ENCODE data around the gene FAM162A. TPM values are rescaled to one million over a fixed set of nuclear protein-coding genes. Genes with fewer than 3 reads are reported as not detected.

FAM162A gene
- total and polyA plus RNA-seq, 10 donors: 9.3 to 57.1 (median 25.8) TPM

DNA sequence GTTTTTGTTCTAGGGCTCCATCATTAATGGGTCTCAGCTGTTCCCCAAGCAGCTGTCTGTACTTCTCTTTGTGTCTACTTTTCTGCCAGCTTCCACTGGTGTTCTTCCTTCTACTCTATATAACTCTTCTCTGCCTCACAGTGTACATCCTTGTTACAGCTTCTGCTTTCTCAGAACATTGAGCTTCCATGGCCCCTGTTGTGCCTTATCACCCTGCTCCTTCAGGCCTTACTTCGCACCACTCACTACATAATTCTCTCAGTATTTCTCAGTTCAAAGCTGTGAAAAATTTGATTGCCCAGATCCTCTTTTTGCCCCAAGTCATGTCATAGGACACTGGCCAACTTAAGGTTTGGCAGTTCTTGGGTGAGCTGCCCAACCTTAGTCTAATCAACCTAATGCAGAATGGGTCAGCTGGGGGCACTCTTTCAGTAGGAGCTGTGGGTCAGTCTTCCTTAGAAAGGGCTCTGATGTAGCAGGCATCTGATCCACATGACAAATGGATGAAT, 30.0 kb upstream of the FAM162A start:
- intact Hi-C loops (cut with DNase I; ENCODE audit: low total_unique reads): no loop called here
- Histone ChIP-seq H3K27ac (no peak overlapping the region), H3K36me3 (peaks cover 0 to 17% (median 4%) of the 10 kb centered on the region in 6 donors), H3K4me1 (peaks cover 0 to 8% (median 0%) of the 10 kb centered on the region in 6 donors), H3K4me3 (no peak overlapping the region), H3K9me3 (no peaks in the 10 kb centered on the region), H3K27me3 (replicated peaks in 1 of 7) (no peaks in the 10 kb centered on the region)
- DNase-seq: no peak
- 78 to 96% (median 83%) methylated on average over 1 of the region's 1 CpG for WGBS, 5 donors
- TF ChIP-seq POLR2AphosphoS5 (IDR thresholded peaks at IDR 0.05) (no peak), POLR2A (IDR thresholded peaks at IDR 0.05) (no peak), CTCF (IDR thresholded peaks at IDR 0.05 in 8 of 11, conservative IDR thresholded peaks at IDR 0.05 in 3 of 11) (no peak)

DNA sequence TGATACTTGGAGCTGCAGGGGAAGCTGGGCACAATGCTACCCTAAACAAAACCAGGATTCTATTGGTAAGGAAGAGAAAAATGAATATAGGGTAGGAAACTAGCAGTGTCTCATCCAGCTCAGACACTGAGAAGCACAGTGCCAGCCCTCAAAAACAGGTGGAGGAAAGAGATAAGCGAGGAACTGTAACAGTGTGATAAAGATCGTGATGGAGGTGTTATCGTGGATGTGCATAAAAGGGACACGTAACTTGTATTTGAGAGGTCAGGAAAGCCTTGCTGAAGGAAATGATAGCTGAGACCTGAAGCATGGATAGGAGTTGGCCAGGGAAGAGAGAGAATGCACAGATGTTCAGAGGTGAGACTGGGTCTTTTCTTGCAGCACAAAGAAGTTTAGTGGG, 28.4 kb upstream of the FAM162A start:
- TF ChIP-seq CTCF (IDR thresholded peaks at IDR 0.05 in 8 of 11, conservative IDR thresholded peaks at IDR 0.05 in 3 of 11): no peak
- TF ChIP-seq POLR2AphosphoS5 (IDR thresholded peaks at IDR 0.05): no peak
- no peak for TF ChIP-seq POLR2A (IDR thresholded peaks at IDR 0.05)
- Histone ChIP-seq H3K27me3 (replicated peaks in 1 of 7) (no peaks in the 10 kb centered on the region), H3K4me1 (peaks cover 0 to 8% (median 0%) of the 10 kb centered on the region in 6 donors), H3K4me3 (no peak overlapping the region), H3K9me3 (no peaks in the 10 kb centered on the region), H3K27ac (no peak overlapping the region), H3K36me3 (peaks cover 0 to 22% (median 4%) of the 10 kb centered on the region in 6 donors)
- WGBS, 5 donors: 34 to 64% (median 43%) methylated on average over 4 of the region's 4 CpGs
- intact Hi-C loops (cut with DNase I; ENCODE audit: low total_unique reads): no loop called here
- DNase-seq: no peak

- H3K27ac ChIP-seq: no peak overlapping the region
- H3K9me3 ChIP-seq: no peaks in the 10 kb centered on the region
- peaks cover 0 to 8% (median 0%) of the 10 kb centered on the region in 6 donors for H3K4me1 ChIP-seq
- intact Hi-C loops (cut with DNase I; ENCODE audit: low total_unique reads): no loop called here
- H3K27me3 ChIP-seq (replicated peaks in 1 of 7): no peaks in the 10 kb centered on the region
- peaks cover 0 to 30% (median 6%) of the 10 kb centered on the region in 6 donors for H3K36me3 ChIP-seq
- DNase-seq: no peak
- H3K4me3 ChIP-seq: no peak overlapping the region
- WGBS, 5 donors: 75 to 89% (median 76%) methylated on average over 4 of the region's 4 CpGs
- TF ChIP-seq CTCF (IDR thresholded peaks at IDR 0.05 in 8 of 11, conservative IDR thresholded peaks at IDR 0.05 in 3 of 11) (peak in 3 of 11 experiments; percentile 12 to 31 (median 20)), POLR2A (IDR thresholded peaks at IDR 0.05) (no peak), POLR2AphosphoS5 (IDR thresholded peaks at IDR 0.05) (no peak)
These were observed 27.6 kb upstream of the FAM162A start for GRCh38 chr3:122356402-122356801.

- no peak overlapping the region for H3K27ac ChIP-seq
- 72 to 83% (median 82%) methylated on average over 2 of the region's 2 CpGs for WGBS, 5 donors
- no peak for DNase-seq
- H3K27me3 ChIP-seq (replicated peaks in 1 of 7): no peaks in the 10 kb centered on the region
- peaks cover 0 to 47% (median 11%) of the 10 kb centered on the region in 6 donors for H3K36me3 ChIP-seq
- H3K4me3 ChIP-seq: no peak overlapping the region
- H3K9me3 ChIP-seq: no peaks in the 10 kb centered on the region
- TF ChIP-seq CTCF (IDR thresholded peaks at IDR 0.05 in 8 of 11, conservative IDR thresholded peaks at IDR 0.05 in 3 of 11) (no peak), POLR2A (IDR thresholded peaks at IDR 0.05) (no peak), POLR2AphosphoS5 (IDR thresholded peaks at IDR 0.05) (no peak)
- intact Hi-C loops (cut with DNase I; ENCODE audit: low total_unique reads): no loop called here
- H3K4me1 ChIP-seq: peaks cover 0 to 8% (median 0%) of the 10 kb centered on the region in 6 donors
These were observed 25.9 kb upstream of the FAM162A start for GRCh38 chr3:122357828-122358702.

All from spleen (tissue), 11 donors.